HL-60 (cell line): ENCODE results near the gene SMPDL3B.

Experiments used
- CTCF ChIP-seq: IDR thresholded peaks from one replicate; pipeline ENCODE4 v1.5.1; 2011; ENCODE audit warnings: low read length, control low read depth, inconsistent platforms; ENCODE audit not compliant: insufficient read depth
- GABPA ChIP-seq: IDR thresholded peaks from 2 replicates; pipeline ENCODE4 v1.6.1; 2012; ENCODE audit warnings: low read depth

GRCh38 chr1:27981145-27981544 is 46.3 kb downstream of the SMPDL3B start:
- TF ChIP-seq CTCF (no peak), GABPA (no peak)
